Neural cell (in vitro differentiated cells): ENCODE data around the gene CENPW. TPM values are rescaled to one million over a fixed set of nuclear protein-coding genes. Genes with fewer than 3 reads are reported as not detected.

Source experiments
- H2AFZ ChIP-seq: fragments of 200-600, 300-800 bp; sonication (generic), shearing (Covaris generic); 2 replicates; pipeline ENCODE4 v1.6.0; 2014; ENCODE audit warnings: low read depth, mild to moderate bottlenecking, antibody characterized with exemption, low read length, moderate library complexity
- H3F3A ChIP-seq: fragments of 200-600 bp; shearing (Covaris generic); 2 replicates; pipeline ENCODE4 v1.6.1; 2016; ENCODE audit warnings: mild to moderate bottlenecking, moderate library complexity, mixed read lengths, antibody characterized with exemption, low read length; ENCODE audit not compliant: insufficient read depth, poor library complexity, severe bottlenecking
- H3K27ac ChIP-seq: fragments of 200-600, 300-800 bp; sonication (generic), shearing (Covaris generic); 2 replicates; pipeline ENCODE4 v1.5.1; 2014; ENCODE audit warnings: mild to moderate bottlenecking, low read length, moderate library complexity
- H3K27me3 ChIP-seq: fragments of 300-800, 200-600 bp; sonication (generic), shearing (Covaris generic); 2 replicates; pipeline ENCODE4 v1.6.0; 2014; ENCODE audit warnings: mild to moderate bottlenecking, low read depth, low read length, moderate library complexity; ENCODE audit not compliant: insufficient read depth
- H3K36me3 ChIP-seq: fragments of 300-800, 200-600 bp; sonication (generic), shearing (Covaris generic); 2 replicates; pipeline ENCODE4 v1.5.1; 2014; ENCODE audit warnings: mild to moderate bottlenecking, antibody characterized with exemption, low read length, moderate library complexity; ENCODE audit not compliant: insufficient read depth
- H3K4me2 ChIP-seq: fragments of 300-800, 200-600 bp; sonication (generic), shearing (Covaris generic); 2 replicates; pipeline ENCODE4 v1.6.0; 2014; ENCODE audit warnings: mild to moderate bottlenecking, low read length
- H3K4me3 ChIP-seq: fragments of 300-800, 200-600 bp; sonication (generic), shearing (Covaris generic); 2 replicates; pipeline ENCODE4 v1.5.1; 2014; ENCODE audit warnings: mild to moderate bottlenecking, low read length, moderate library complexity
- H3K79me2 ChIP-seq: fragments of 200-600 bp; shearing (Covaris generic); replicated peaks from 2 replicates; pipeline ENCODE4 v1.6.0; 2014; ENCODE audit warnings: mild to moderate bottlenecking, low read length, moderate library complexity; ENCODE audit not compliant: insufficient read depth
- H3K9ac ChIP-seq: fragments of 300-800, 200-600 bp; sonication (generic), shearing (Covaris generic); 2 replicates; pipeline ENCODE4 v1.6.1; 2016; ENCODE audit warnings: mild to moderate bottlenecking, low read length, mixed read lengths
- H3K9me2 ChIP-seq: fragments of 200-600 bp; shearing (Covaris generic); 2 replicates; pipeline ENCODE4 v1.6.1; 2016; ENCODE audit warnings: mild to moderate bottlenecking, low read length, mixed read lengths; ENCODE audit not compliant: insufficient read depth
- H3K9me3 ChIP-seq: fragments of 200-600, 300-800 bp; sonication (generic), shearing (Covaris generic); 2 replicates; pipeline ENCODE4 v1.6.1; 2016; ENCODE audit warnings: mild to moderate bottlenecking, mixed run types, low read length, moderate library complexity, mixed read lengths
- H4K20me1 ChIP-seq: fragments of 200-600 bp; shearing (Covaris generic); 2 replicates; pipeline ENCODE4 v1.6.1; 2016; ENCODE audit warnings: mild to moderate bottlenecking, mixed run types; ENCODE audit not compliant: insufficient read depth
- EP300 ChIP-seq: fragments of 450-650 bp; conservative IDR thresholded peaks from 2 replicates; pipeline ENCODE4 v1.6.1; 2014; ENCODE audit warnings: antibody characterized with exemption, mild to moderate bottlenecking, moderate library complexity; ENCODE audit not compliant: poor library complexity, severe bottlenecking
- EZH2 ChIP-seq: fragments of 200-600, 300-800 bp; shearing (Covaris generic), sonication (generic); IDR thresholded peaks from 2 replicates; pipeline ENCODE4 v1.6.1; 2014; ENCODE audit warnings: antibody characterized with exemption, low read length, borderline replicate concordance, mild to moderate bottlenecking; ENCODE audit not compliant: insufficient read depth, poor library complexity, severe bottlenecking
- MXI1 ChIP-seq: fragments of 450-650 bp; conservative IDR thresholded peaks from 2 replicates; pipeline ENCODE4 v1.6.1; 2014; ENCODE audit warnings: antibody characterized with exemption, mild to moderate bottlenecking; ENCODE audit not compliant: poor library complexity, severe bottlenecking
- POLR2AphosphoS5 ChIP-seq: IDR thresholded peaks from 2 replicates; pipeline ENCODE4 v1.6.1; 2012
- RAD21 ChIP-seq: fragments of 450-650 bp; conservative IDR thresholded peaks from 2 replicates; pipeline ENCODE4 v1.6.1; 2014; ENCODE audit warnings: antibody characterized with exemption, mild to moderate bottlenecking, moderate library complexity
- SMC3 ChIP-seq: fragments of 450-650 bp; conservative IDR thresholded peaks from 2 replicates; pipeline ENCODE4 v1.6.1; 2014; ENCODE audit warnings: antibody characterized with exemption, mild to moderate bottlenecking, moderate library complexity; ENCODE audit not compliant: poor library complexity
- TAF1 ChIP-seq: IDR thresholded peaks from 2 replicates; pipeline ENCODE4 v1.6.1; 2012; ENCODE audit warnings: low read depth
- polyA plus RNA-seq: library from polyadenylated mRNA; depleted of rRNA; stranded (reverse); fragments of >200 nt; gene quantifications from 2 replicates; pipeline ENCODE4 v1.2.3, GENCODE V29; 2014
- TF ChIP-seq, protein P1 (sequence below): IDR thresholded peaks from 2 replicates; pipeline ENCODE4 v1.6.1; 2012; ENCODE audit warnings: borderline replicate concordance
- TF ChIP-seq, protein P2 (sequence below): fragments of 450-650 bp; IDR thresholded peaks from 2 replicates; pipeline ENCODE4 v1.5.1; 2014; ENCODE audit warnings: antibody characterized with exemption, mild to moderate bottlenecking, moderate library complexity; ENCODE audit not compliant: poor library complexity, severe bottlenecking

The CENPW gene
- polyA plus RNA-seq, 1 donor from 2014 or later: 1.3 TPM

DNA sequence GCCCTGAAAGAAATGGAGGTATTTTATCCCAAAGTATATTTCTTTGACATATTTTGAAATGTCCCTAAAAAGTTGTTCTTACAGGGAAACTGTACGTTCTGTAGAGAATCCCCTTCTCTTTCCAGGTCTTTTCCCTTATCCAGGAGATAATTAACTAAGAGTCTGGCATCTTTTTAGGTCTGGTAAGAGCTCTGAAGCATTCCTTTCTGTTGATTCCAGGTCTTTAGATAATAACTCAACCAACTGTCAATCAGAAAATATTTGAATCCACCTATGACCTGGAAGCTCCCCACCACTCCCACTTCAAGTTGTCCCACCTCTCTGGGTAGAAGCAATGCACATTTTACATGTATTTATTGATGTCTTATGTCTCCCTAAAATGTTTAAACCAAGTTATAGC is 26.0 kb upstream of the CENPW start:
- no peaks in the 10 kb centered on the region for H3K9me2 ChIP-seq
- H3K36me3 ChIP-seq: no peaks in the 10 kb centered on the region
- no peaks in the 10 kb centered on the region for H3F3A ChIP-seq
- no peaks in the 10 kb centered on the region for H3K79me2 ChIP-seq
- H2AFZ ChIP-seq: no peak overlapping the region
- H3K9me3 ChIP-seq: no peaks in the 10 kb centered on the region
- no peak overlapping the region for H3K9ac ChIP-seq
- no peaks in the 10 kb centered on the region for H3K27me3 ChIP-seq
- no peak overlapping the region for H3K27ac ChIP-seq
- no peak overlapping the region for H3K4me3 ChIP-seq
- H4K20me1 ChIP-seq: no peaks in the 10 kb centered on the region
- TF ChIP-seq TAF1 (no peak), MXI1 (no peak), SMC3 (no peak), EP300 (no peak), POLR2AphosphoS5 (no peak), RAD21 (no peak), EZH2 (no peak)
- TF ChIP-seq, protein P1, sequence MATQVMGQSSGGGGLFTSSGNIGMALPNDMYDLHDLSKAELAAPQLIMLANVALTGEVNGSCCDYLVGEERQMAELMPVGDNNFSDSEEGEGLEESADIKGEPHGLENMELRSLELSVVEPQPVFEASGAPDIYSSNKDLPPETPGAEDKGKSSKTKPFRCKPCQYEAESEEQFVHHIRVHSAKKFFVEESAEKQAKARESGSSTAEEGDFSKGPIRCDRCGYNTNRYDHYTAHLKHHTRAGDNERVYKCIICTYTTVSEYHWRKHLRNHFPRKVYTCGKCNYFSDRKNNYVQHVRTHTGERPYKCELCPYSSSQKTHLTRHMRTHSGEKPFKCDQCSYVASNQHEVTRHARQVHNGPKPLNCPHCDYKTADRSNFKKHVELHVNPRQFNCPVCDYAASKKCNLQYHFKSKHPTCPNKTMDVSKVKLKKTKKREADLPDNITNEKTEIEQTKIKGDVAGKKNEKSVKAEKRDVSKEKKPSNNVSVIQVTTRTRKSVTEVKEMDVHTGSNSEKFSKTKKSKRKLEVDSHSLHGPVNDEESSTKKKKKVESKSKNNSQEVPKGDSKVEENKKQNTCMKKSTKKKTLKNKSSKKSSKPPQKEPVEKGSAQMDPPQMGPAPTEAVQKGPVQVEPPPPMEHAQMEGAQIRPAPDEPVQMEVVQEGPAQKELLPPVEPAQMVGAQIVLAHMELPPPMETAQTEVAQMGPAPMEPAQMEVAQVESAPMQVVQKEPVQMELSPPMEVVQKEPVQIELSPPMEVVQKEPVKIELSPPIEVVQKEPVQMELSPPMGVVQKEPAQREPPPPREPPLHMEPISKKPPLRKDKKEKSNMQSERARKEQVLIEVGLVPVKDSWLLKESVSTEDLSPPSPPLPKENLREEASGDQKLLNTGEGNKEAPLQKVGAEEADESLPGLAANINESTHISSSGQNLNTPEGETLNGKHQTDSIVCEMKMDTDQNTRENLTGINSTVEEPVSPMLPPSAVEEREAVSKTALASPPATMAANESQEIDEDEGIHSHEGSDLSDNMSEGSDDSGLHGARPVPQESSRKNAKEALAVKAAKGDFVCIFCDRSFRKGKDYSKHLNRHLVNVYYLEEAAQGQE: no peak
- TF ChIP-seq, protein P2, sequence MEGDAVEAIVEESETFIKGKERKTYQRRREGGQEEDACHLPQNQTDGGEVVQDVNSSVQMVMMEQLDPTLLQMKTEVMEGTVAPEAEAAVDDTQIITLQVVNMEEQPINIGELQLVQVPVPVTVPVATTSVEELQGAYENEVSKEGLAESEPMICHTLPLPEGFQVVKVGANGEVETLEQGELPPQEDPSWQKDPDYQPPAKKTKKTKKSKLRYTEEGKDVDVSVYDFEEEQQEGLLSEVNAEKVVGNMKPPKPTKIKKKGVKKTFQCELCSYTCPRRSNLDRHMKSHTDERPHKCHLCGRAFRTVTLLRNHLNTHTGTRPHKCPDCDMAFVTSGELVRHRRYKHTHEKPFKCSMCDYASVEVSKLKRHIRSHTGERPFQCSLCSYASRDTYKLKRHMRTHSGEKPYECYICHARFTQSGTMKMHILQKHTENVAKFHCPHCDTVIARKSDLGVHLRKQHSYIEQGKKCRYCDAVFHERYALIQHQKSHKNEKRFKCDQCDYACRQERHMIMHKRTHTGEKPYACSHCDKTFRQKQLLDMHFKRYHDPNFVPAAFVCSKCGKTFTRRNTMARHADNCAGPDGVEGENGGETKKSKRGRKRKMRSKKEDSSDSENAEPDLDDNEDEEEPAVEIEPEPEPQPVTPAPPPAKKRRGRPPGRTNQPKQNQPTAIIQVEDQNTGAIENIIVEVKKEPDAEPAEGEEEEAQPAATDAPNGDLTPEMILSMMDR: no peak
- no peak overlapping the region for H3K4me2 ChIP-seq

DNA sequence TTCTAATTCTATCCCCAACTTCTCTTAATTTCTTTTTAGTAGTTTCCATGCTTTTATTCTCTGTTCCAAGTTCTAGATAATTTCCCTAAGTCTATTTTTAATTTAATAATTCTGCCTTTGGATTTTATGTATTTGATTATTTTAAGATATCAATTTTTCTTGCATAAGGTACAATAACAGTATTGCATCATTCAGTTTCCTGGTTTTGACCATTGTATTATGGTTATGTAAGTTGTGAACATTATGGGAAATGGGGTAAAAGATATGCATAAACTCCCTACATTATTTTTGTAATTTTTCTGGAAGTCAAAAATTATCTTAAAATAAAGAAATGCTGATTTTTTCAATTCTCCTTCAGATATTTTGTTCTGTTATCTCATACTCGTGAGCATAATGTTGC is 21.1 kb upstream of the CENPW start:
- H3K36me3 ChIP-seq: no peaks in the 10 kb centered on the region
- H3K9ac ChIP-seq: no peak overlapping the region
- no peak overlapping the region for H3K4me3 ChIP-seq
- H3K79me2 ChIP-seq: no peaks in the 10 kb centered on the region
- H4K20me1 ChIP-seq: no peaks in the 10 kb centered on the region
- no peak overlapping the region for H2AFZ ChIP-seq
- H3K9me2 ChIP-seq: no peaks in the 10 kb centered on the region
- no peak for TF ChIP-seq TAF1
- TF ChIP-seq, protein P1: no peak
- TF ChIP-seq, protein P2: no peak
- no peak for TF ChIP-seq EP300
- TF ChIP-seq MXI1: no peak
- TF ChIP-seq POLR2AphosphoS5: no peak
- TF ChIP-seq RAD21: no peak
- TF ChIP-seq EZH2: no peak
- TF ChIP-seq SMC3: no peak
- H3F3A ChIP-seq: no peaks in the 10 kb centered on the region
- no peaks in the 10 kb centered on the region for H3K9me3 ChIP-seq
- H3K27me3 ChIP-seq: no peaks in the 10 kb centered on the region
- no peak overlapping the region for H3K27ac ChIP-seq
- H3K4me2 ChIP-seq: no peak overlapping the region
